T-helper 1 cell treated with Interleukin-12 subunit alpha and Interleukin-12 subunit beta and Interleukin-4 antibody, amounts not matched to agents 30 ng/mL and 1 ng/mL, for 36 hours (primary cell): ENCODE data around the gene TMEM169. TPM values are rescaled to one million over a fixed set of nuclear protein-coding genes. Genes with fewer than 3 reads are reported as not detected.
"Not testable (repeated sequence)": the region's sequence is repeated elsewhere in the genome, so short reads cannot be mapped to it uniquely, and the experiment has no call there.

Experiments
- intact Hi-C: fragments of 100-400 bp; cut with micrococcal nuclease; formaldehyde crosslinking; loops from one replicate; pipeline ENCODE4 v1.15.1; 2024
- total RNA-seq: library from RNA; stranded (reverse); gene quantifications from 2 replicates; pipeline ENCODE4 v1.2.3, GENCODE V29; 2022

TMEM169 gene
- total RNA-seq, 1 donor from 2014 or later: 2.1 TPM

- intact Hi-C loops: no loop called here
These were observed 45.2 kb downstream of the TMEM169 start for GRCh38 chr2:216126943-216127342.

DNA sequence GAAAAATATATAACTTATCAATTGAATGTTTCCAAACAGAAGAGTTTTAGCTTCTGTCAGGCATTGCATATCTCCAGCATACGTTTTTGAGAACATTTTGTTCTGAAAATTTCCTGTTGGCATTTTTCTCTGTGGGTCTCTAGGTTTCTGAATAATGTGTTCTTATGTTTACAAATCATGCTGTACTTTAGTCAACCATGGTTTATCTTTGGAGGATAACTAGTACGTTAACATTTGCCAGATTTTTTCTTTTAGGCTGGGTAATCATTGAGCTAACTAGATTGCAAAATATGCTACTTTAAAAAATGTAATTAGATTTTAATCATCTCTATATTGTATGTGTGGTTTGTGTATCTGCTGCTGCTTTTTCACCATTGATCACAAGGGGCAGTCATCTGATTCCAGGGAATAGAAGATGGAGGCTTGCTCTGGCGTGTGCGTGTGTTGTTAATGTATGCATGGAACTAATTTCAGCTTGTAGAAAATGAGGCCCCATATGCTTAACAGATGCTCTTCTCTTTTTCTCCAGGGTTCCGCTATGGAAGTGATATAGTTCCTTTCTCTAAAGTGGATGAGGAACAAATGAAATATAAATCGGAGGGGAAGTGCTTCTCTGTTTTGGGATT lies 48.7 kb downstream of the TMEM169 start:
- intact Hi-C loops: loop anchor here (5.0 kb wide), 1 partner anchor 37 kb away; no protein-coding TSS in a partner anchor

- intact Hi-C loops: loop anchor here (1.0 to 5.0 kb wide), 2 partner anchors 11 to 36 kb away; no protein-coding TSS in a partner anchor
These were observed 49.6 kb downstream of the TMEM169 start for GRCh38 chr2:216131175-216131926.

DNA sequence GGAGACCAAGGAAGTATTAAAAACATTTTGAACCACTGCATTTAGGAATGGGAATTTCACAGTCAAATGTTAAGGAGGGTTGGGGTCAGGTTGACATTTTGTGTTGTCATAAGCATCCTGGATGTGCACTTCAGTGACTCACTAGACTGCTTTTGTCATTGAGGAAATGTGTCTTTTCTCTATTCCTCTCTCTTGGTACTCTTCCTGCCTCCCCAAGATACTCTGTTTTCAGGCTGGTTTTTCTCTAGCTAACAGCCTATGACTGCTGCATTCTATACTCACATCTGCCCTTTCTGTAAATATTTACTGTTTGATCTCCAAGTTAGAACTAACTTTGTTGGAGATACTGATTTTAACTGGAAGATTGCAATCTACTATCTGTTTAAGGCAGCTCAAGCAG lies 50.9 kb downstream of the TMEM169 start:
- intact Hi-C loops: loop anchor here (5.0 kb wide), 1 partner anchor 35 kb away; no protein-coding TSS in a partner anchor

DNA sequence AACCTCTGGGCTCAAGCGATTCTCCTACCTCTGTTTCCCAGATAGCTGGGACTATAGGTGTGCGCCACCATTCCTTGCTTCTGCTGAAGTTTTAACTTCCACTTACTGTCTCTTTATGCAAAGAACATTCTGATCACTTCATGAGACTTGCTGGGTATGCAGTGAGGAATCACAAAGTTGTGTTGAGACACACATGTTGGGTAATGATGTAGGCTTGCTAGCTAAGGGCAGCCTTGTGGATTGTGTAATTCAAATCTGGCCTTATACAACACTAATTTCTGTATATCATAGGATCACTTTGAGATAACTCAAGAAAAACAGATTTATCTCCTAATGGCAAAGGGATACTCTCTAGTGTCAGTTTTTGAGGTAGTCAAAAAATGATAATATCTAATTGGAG lies 51.7 kb downstream of the TMEM169 start:
- intact Hi-C loops: loop anchor here (5.0 kb wide), 1 partner anchor 34 kb away; no protein-coding TSS in a partner anchor

DNA sequence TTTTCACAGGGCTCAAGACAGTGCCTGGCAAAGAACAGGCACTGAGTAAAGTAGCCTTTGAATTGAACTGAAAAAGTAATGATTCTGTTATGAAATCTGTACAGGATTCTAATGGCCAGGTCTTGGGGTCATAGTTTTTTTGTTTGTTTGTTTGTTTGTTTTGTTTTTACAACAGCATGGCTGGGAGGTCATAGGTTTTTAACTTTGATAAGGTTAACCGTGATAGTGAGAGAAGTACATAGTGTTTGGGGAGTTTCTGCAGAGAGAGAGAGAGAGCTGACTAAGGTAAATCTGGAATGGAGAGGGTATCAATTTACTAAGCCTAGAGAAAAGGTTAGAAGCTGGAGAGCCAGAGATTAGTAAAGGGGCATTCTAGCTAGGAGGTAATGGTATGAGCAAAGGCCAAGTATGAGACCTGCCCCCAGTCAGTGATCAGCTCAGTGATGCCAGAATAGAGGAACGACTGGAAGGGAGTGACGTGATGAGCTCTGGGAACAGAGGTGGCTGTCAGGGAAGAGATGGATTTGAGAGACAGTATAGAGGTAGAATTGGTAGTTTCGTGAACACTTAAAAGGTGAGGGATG lies 53.3 kb downstream of the TMEM169 start:
- intact Hi-C loops: loop anchor here (5.0 kb wide), 1 partner anchor 32 kb away; no protein-coding TSS in a partner anchor

- intact Hi-C loops: loop anchor here (1.0 kb wide), 4 partner anchors 26 to 526 kb away; no protein-coding TSS in a partner anchor
These were observed 58.2 kb downstream of the TMEM169 start for GRCh38 chr2:216139884-216140283.

DNA sequence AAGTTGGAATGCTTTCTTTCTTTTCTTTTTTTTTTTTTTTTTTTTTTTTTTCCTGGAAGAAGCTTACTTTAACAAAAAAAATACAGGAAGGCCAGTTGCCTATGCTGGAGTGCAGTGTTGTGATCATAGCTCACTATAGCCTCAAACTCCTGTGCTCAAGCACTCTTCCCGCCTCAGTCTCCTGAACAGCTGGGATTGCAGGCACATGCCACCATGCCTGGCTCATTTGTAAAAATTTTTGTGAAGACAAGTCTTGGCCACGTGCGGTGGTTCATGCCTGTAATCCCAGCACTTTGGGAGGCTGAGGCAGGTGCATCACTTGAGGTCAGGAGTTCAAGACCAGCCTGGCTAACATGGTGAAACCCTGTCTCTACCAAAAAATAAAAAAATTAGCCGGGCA lies 59.8 kb downstream of the TMEM169 start:
- intact Hi-C loops: not testable (repeated sequence)

DNA sequence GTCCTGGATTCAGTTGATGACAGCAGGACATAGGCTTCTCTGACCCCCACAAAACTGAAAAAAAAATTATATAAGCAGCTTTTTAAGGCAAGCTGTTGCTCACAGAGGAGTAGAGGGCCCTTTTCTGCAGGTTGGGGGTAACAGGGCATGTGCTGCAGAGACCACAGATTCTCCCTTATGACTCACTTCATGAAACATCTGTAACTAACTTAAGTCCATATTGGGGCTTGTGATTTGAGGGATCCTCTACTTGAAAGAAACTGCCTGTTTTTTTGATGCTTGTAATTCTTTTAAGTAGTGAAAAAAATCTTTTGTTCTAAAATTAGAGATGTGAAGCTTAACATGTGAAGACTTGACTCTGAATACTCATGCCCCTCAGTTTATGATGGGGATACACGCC lies 60.8 kb downstream of the TMEM169 start:
- intact Hi-C loops: loop anchor here (2.0 kb wide), 1 partner anchor 14 kb away; no protein-coding TSS in a partner anchor

GRCh38 chr2:216144372-216144771 lies 62.7 kb downstream of the TMEM169 start:
- intact Hi-C loops: no loop called here

DNA sequence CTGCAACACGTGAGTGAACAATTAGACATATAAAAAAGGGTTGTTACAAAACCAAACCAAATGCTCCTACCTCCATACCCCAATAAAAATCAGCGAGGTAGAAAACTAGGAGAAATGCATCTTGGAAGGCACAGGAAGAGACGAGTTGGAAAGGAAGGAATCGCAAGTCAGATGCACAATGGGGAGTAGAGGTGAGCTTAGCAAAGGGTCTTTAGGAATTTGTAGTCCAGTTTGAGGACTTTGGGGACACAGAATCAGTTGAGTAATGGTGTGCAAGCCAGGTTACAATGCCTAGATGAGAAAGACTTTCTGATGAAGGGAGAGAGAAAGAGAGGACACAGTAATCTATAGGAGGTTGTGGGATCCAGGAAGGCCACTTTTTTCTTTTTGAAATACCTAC lies 63.1 kb downstream of the TMEM169 start:
- intact Hi-C loops: no loop called here

GRCh38 chr2:216146573-216146972 lies 64.9 kb downstream of the TMEM169 start:
- intact Hi-C loops: no loop called here

DNA sequence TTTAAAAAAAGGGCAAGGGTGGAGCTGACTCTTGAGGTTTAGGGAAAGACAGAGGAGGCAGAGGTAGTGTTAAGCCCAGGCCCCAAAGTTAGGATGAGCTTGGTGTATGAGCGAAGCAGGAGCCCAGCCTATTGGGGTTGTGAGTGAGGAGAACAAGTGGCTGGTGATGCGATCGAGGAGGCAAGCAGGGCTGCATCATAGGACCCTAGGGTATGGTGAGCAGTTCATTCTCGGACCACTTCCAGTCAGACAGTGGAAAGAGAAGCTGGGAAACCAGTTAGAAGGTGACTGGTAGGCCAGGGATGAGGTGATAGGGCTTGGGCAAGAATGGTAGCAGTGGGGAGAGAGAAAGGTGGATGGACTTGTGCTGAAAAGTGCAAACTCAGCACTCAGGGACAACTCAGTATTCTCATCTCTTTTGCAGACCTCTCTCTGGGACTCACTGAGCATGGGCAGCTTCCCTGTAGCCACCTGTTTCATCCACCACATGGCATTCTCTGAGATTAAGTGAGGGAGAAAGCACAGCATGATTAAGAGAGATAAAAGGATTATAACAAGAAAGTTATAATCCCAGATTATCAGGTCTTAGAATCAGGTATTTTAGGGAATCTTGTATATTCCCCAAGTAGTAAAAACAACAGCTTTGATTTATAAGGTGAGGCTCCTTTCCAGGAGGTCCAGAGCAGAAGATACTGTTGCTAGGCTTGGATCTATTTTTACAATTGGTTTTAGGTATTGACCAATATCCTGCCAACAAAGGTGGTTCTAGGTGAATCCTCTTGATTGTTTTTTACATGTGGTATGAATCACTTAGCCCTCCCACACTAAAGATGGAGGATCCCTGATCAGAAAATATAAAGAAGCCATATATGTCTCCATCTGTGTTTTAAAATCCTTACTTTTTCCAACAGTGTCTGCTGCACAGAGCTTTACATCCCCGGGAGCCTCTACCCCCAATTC lies 65.7 kb downstream of the TMEM169 start:
- intact Hi-C loops: no loop called here

DNA sequence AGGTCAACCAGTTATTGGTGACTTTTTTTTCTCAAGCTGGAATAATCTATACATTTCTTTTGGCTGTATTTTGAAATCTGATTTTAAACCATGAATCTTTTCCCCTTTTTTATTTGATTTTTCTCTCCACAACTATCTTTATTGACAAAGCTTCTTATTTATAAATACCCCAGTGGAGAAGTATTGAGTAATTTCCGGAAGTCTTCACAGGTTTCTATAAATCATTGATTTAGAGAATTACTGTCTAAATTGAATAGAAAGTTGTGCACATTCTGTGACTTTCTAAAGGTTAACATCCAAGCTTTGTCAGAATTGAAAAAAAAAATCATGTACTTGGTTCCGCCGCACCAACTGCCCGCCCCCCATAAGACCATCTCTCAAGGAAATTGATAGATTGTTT lies 67.3 kb downstream of the TMEM169 start:
- intact Hi-C loops: no loop called here

DNA sequence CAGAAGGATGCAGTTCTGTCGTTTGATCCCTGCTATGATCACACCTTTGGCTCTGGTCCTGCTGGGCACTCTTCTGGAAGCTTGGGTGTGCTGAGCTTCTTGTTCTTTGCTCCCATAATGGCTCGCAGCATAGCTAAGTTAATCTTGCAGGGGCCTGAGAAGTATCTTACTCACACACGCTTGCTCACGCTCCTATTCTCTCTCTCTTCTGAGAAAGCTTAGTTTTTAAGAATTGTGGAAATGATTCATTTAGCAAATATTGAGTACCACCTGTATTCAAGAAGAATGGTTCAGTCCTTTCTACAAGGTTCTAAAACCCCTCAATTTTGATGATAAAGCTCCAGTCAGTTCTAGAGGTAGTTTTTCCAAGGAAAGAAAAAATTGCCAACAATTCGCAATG lies 68.0 kb downstream of the TMEM169 start:
- intact Hi-C loops: loop anchor here (2.0 kb wide), 1 partner anchor 255 kb away; no protein-coding TSS in a partner anchor

- intact Hi-C loops: loop anchor here (2.0 kb wide), 1 partner anchor 253 kb away; no protein-coding TSS in a partner anchor
These were observed 69.8 kb downstream of the TMEM169 start for GRCh38 chr2:216151313-216152025.
